Activated gamma-delta T cell treated with Interleukin-2 at 50 U/mL for 16 hours (primary cell): ENCODE data around the gene NTRK2.

Experiments used
- DNase-seq: peaks from one replicate; pipeline ENCODE4 v3.0.0-alpha.2; 2020

NTRK2 gene

GRCh38 chr9:84742261-84742660, 72.7 kb downstream of the NTRK2 start:
- DNase-seq: no peak

GRCh38 chr9:84744195-84744594, 74.7 kb downstream of the NTRK2 start:
- no peak for DNase-seq

DNA sequence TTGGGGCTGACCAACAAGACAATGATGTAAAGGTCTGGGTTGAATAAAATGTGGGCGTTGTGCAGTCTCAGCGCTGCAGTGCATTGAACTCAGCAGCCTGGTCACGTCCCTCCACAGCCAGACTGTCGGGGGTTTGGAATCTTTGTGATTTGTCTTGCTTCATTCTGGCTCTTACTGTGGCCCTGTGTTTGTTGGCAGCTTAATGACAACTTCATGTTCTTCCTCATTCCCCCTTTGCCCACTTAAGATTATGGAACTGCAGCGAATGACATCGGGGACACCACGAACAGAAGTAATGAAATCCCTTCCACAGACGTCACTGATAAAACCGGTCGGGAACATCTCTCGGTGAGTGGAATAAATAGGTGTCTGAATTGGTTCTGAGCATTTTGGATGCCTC, 75.2 kb downstream of the NTRK2 start:
- no peak for DNase-seq

DNA sequence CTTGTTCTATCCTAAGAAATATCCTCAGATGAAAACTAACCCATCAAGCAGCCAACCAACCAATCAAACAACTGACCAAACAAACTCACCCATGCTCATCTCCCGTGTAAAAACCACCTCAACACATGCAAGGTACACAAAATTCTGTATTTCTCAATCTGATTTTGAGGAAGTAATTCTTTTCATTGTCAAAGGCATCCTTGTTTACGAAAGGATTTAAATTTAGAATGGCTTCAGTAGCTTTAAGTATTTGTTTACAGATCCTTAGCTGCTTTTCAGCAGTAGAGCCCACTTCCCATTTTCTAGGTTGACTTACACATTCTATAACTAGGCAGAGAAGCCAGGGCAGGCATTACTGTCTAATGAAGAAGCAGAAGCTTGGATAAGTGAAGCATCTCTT, 78.6 kb downstream of the NTRK2 start:
- DNase-seq: no peak

- DNase-seq: no peak
Measured at GRCh38 chr9:84750152-84750865, 80.8 kb downstream of the NTRK2 start.

DNA sequence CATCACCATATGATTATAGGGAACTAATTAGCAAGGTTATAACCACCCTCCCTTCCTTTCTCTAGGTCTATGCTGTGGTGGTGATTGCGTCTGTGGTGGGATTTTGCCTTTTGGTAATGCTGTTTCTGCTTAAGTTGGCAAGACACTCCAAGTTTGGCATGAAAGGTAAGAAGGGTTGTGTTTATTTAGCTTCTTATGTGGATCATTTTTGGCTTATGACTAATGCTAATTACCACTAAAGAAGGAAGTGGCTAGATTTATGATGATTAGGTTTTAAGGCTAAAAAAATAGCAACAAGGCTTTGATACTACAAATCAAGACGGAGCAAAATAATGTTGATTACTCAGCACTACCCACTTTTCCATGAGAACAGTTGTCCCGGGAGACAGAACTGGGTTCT, 82.4 kb downstream of the NTRK2 start:
- DNase-seq: no peak

GRCh38 chr9:84754461-84754860, 84.9 kb downstream of the NTRK2 start:
- DNase-seq: no peak

GRCh38 chr9:84754881-84755280, 85.4 kb downstream of the NTRK2 start:
- DNase-seq: no peak

- DNase-seq: no peak
Measured at GRCh38 chr9:84755380-84755779, 85.9 kb downstream of the NTRK2 start.

DNA sequence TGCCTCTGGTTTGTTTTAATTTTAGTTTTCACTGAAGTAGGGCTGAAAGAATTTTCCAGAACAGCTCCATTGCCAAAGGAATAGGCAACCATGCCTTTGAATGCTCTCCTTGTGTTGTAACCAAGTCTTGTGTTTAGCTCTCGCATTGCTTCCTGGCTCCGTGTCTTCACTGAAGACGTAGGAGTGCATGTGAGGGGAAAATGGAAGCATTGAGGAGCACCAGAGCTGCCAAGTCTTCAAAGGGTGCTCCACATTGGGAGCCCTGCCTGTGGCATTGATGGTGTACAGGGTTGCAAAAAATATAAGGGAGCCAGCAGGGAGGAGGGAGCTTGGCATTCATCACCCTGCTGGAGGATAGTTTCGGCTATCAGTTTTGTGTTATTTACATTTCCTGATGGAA, 86.6 kb downstream of the NTRK2 start:
- DNase-seq: no peak

DNA sequence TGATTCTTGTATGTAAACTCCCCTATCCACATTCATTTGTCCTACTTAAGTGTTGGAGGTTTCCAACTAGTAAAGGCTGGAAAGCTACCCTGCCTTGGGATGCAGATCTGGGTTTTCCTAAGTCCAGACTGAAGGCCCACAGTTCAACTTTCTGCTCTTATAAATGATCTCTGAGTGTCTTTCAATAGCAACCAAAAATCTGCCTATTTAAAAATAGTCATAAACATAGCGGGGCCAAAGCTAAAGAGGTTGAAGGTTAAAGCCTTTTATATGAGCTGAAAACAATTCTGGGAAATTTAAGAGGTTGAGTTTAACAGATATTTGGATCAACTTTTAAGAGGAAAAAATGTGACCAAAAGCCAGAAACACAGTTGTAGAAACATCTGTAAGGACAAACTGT, 87.2 kb downstream of the NTRK2 start:
- DNase-seq: no peak

GRCh38 chr9:84758817-84759216, 89.3 kb downstream of the NTRK2 start:
- no peak for DNase-seq

- DNase-seq: no peak
Measured at GRCh38 chr9:84759300-84759750, 89.8 kb downstream of the NTRK2 start.

GRCh38 chr9:84759804-84760203, 90.3 kb downstream of the NTRK2 start:
- no peak for DNase-seq

DNA sequence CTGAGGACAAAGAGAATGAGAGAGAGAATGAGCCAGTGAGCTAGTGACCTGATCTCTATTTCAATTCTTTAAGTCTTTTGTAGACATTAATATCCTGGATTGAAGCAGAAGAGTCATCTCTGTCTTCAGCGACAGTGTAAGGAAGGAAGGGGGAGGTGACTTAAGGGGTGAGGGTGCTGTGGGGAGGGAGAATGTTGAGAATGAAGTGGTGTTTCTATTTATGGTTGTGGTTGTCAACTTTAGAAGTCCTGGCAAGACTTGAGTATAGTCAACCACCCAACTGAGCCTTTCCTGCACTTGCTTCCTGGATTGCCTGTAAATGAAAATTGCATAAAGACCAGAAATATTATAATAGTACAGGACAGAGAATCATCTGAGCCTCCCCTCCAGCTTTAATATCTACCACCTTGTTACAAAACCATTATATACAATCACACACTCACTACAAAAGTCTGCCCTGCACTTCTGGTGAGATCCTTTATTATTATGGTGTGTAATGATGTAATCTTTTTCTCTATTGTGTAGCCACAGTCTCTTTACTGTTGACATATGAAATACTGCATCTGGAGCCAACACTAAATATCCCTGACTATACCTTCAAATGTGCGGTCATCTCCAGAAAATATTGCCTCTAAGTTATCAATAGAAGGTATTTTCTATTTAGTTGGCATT, 91.7 kb downstream of the NTRK2 start:
- DNase-seq: no peak

DNA sequence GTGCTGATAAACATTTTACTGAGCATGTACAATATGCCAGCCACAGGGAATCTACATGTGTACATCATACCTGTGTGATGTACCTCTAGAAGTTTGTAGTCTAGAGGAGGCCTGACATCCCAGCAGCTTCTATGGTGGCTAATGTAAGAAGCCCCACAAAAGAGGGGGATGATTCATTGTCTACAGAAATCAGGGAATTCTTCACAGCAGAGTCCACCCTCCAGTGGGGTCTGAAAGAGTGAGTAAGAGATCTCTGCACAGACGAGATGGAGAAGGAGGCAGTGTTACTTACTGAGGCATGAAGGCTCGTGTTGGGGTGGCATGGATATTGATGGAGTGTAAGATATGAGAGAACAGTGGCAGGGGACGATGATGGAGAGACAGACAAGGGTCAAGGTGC, 103.0 kb downstream of the NTRK2 start:
- no peak for DNase-seq

GRCh38 chr9:84773022-84773421, 103.5 kb downstream of the NTRK2 start:
- no peak for DNase-seq

DNA sequence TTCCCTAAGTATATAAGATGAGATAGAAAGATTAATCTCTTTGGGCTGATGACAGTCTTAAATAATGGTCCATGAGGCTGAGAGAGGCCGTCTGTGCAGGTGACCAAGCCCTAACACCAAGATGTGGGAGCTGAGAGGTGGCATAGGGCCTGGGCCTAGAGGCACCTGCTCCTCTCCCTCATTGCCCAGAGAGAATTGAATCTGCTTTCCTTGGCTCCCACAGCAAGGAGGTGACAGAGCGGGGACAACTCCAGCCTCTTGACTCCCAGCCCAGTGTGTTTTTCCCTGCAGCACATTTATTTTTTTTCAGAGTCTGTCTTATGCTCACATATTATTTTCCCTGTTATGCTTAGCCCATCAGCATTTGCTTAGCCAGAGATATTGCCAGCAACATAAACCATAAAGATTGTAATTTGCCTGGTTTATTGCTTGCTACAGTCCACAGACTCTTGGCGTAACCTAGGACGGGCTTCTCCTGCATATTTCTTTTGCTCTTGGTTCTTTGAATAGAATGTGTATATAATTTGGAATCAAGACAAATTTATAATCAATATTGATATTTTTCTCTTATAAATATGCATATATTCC, 105.6 kb downstream of the NTRK2 start:
- no peak for DNase-seq

- DNase-seq: no peak
Measured at GRCh38 chr9:84778570-84778969, 109.0 kb downstream of the NTRK2 start.

- no peak for DNase-seq
Measured at GRCh38 chr9:84779883-84780282, 110.4 kb downstream of the NTRK2 start.

DNA sequence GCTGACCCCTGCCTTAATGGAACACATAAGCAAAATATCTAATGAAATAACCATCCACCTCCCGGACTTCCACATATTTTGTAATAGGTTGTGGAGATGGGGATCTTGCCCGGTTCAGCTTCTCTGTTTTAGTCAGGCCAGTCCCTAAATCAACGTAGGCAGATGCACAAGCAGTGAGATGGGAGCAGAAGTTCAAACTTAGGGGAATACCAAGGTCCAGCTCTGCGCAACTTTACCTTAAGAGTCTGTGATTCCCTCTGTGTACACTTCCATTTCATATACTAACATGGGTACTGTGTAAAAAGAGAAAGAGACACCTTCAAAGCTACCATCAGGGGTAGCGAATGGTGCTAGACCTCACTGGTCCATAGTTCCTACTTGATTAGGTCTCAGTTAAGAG, 110.9 kb downstream of the NTRK2 start:
- DNase-seq: no peak

- no peak for DNase-seq
Measured at GRCh38 chr9:84781458-84781857, 111.9 kb downstream of the NTRK2 start.

- no peak for DNase-seq
Measured at GRCh38 chr9:84781931-84782866, 112.7 kb downstream of the NTRK2 start.
